ENCODE measurements around the gene EXOC6B.

DNA sequence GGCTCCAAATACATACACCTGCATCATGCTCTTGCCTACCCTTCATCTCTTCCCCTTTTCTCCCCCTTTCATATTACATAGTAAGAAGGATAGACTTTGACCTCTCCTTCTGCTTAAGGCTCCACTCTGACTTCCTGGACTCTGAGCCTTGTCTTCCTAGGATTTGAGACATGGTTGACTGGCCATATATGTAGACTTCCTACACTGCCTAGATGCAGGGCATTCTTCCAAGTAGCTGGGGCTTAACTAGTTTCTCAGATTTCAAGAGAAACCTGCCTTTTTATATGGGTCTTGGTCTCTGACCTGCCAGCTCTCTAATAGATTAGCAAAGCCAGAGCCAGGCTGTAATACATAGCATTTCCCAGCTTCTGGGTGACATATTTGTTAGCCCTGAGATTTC is 642.8 kb downstream of the EXOC6B start:
- TF ChIP-seq YY1 (IDR thresholded peaks at IDR 0.05; ENCODE audit: low read depth, low read length), result no peak
- no peak for TF ChIP-seq RAD21 (IDR thresholded peaks at IDR 0.05; ENCODE audit: insufficient read depth, low read depth, low read length)
- TF ChIP-seq ESRRA (IDR thresholded peaks at IDR 0.05; ENCODE audit: low read length), result no peak

Measured in GM12878 (cell line).